ENCODE data around the gene TNS1.
"Not testable (repeated sequence)": the region's sequence is repeated elsewhere in the genome, so short reads cannot be mapped to it uniquely, and the experiment has no call there.

TNS1 gene

DNA sequence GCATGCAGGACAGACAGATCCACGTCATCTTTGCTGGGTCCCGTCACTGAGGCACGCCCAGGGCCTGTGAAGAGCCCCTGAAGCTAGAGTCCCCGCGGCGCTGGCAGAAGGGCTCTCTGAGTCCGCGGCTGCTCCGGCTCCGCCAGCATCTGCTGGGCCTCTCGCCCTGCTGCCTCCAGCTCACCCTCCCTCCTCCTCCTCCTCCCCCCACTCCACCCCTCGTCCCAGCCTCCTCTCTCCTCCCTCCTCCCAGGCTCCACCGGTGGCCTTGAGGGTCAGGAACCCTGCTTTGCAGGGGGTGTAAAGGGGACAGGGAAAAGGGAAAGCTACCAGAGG, at the start of gene TNS1:
TNS1 (minus strand) TSS at position 151 of the 336 bp plus-strand sequence; CDS start at position 28, 123 bp downstream.
- no peak for DNase-seq

GRCh38 chr2:218051903-218052302, 49.1 kb upstream of the TNS1 start:
- DNase-seq: no peak

- no peak for DNase-seq
These were observed 44.9 kb upstream of the TNS1 start for GRCh38 chr2:218047536-218048225.

GRCh38 chr2:218046238-218046637, 43.4 kb upstream of the TNS1 start:
- DNase-seq: no peak

DNA sequence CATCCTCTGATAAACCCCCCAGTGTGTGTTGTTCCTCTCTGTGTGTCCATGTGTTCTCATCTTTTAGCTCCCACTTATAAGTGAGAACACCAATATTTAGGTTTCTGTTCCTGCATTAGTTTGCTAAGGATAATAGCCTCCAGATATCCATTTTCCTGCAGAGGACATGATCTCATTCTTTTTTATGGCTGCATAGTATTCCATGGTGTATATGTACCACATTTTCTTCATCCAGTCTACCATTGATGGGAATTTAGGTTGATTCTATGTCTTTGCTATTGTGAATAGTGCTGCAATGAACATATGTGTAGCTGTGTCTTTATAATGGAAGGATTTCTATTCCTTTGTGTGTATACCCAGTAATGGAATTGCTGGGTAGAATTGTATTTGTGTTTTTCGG, 41.8 kb upstream of the TNS1 start:
- DNase-seq: not testable (repeated sequence)

DNA sequence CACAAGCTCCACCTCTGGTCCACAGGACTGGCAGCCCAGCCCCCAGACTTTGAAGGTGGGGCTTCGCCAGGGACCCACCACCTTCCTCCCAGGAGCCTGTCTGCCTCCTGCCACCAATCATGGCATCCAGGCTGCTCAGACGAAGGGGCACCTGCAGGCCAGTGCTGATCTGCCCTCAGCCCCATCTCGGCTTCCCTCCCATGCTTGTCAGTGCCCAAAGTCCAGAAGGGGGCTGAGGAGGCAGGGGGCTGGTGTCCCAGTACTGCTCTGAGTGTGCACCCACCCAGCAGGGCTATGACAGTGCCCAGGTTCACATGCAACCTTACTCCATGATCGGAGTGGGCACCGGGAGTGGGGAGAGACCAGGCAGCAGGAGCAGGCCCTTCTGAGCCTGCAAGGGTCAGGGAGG, 40.9 kb upstream of the TNS1 start:
- DNase-seq: no peak

- no peak for DNase-seq
These were observed 40.3 kb upstream of the TNS1 start for GRCh38 chr2:218043100-218043499.

GRCh38 chr2:218041302-218042168, 38.7 kb upstream of the TNS1 start:
- DNase-seq: no peak

DNA sequence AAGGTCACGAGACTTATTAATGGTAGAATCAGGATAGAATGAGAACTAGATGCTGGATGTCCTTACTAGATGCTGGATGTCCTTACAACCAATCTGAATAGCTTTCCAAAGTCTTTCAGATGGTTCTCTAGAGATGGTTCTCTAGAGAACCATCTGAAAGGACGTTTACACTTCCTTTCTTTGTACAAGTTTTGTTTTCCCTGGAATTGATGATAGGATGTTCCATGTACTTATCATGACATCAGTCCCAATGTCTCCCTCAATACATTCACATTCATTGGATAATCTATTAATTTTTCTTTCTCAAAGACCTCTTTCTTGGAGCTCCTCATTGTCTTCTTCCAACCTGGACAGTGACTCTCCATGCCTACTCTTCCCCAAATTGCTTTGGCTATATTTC, 38.1 kb upstream of the TNS1 start:
- no peak for DNase-seq

DNA sequence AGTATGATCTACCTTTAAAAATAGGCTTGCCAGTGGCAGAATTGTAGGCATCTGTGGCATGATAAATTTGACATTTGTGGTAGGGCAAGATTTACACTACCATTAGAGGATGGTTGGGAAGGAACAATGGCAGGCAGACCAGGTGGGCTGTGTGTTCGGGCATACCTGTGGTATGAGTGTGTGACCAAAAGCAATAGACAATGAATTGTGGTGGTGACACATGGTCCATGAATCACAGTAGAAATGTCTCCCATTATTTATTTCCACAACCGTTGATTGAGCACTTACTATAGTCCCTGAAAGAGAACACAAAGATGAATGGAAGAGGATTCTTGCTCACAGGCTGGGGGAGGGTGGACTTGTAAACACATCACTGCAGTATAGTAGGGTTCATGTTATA, 36.4 kb upstream of the TNS1 start:
- DNase-seq: no peak

- no peak for DNase-seq
These were observed 33.6 kb upstream of the TNS1 start for GRCh38 chr2:218036371-218036770.

GRCh38 chr2:218035463-218036100, 32.8 kb upstream of the TNS1 start:
- DNase-seq: no peak

DNA sequence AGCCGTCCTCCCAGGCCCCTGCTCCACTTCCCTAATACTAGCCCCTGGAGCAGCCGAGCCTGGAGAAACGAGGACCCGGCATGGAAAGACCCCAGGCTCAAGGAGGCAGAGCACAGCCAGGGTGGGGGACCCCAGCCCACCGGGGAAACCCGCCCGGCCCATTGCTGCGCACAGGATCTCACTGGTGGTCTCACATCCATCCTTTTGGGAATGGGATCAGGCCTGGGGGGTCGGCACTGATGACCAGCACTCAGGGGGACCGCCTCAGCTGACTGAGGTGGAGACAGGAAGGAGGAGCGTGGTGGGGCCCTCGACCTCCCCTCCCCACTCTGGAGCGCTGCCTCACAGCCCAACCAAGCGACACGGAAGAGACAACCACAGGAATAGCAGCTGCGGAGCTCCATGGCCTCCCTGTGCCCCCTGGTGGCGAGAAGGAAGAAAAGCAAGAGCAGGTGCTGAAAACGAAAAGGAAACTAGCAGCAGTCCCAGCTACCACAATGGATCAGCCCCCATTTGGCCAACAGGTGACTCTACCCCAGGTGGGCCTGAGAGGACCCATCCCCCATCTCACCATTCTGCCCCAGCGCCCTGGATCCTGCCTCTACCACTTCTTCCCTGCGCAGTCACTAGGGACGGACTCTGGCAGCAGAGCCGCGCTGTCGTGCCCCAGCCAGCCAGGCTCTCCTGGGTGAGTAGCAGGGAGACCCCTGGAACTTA, 31.9 kb upstream of the TNS1 start:
- peak; percentile 63 for DNase-seq

DNA sequence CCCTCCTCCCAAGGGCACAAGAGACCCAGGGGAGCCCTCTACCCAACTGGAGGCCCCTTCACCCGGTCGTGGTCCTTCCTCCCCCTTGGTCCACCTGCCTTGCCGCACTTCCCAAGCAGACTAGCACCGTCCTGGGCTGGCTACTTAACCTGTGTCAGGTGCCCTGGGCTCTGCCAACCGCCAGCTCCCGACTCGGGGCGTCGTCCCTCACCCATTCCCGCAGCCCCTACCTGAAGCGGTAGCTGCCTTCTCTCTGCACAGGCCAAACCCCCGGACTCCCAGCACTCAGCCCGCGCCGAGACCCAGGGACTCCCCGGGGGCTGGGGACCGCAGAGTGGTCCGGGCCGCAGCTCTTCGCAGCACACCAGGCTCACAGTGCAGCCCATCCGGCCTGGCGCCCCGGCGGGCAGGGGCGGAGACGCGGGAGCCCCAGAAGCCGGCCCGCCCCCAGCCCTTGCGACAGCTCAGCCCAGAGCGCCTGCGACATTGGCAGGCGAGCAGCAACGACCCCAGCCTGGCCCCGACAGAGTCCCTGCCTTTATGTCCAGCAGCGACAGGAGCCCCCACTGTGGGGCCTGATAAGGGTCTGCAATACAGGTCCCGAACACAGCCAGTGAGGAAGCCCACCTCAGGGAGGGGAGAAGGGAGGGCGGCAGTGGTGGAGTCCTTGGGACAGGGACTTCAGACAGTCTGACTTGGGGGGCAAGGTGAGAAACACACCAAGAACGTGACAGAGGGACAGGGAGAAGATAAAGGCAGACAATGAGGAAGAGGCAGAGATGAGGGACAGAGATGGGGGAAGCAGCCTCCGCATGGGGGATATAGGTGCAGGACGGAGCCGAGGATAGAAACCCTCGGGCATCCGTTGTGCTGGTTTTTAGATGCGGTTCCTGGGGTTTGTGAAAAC, 31.0 kb upstream of the TNS1 start:
- DNase-seq: no peak

DNA sequence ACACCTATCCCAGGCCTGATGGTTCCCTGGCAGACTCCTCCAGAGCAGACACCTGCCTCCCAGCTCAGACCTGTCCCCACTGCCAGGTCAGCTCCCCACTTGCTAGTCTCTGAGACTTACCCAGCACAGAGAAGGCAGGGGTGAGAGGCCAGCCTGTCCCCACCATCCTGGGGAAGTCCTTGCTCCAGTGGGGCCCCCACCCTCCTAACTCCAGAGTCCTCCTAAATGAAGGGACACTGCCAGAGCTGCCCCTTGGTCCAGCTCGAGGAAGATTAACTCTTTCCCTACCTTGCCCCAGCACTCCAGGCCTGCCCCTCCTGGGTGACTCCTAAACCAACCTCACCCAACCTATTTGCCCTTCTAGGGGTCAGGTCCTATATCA, 30.4 kb upstream of the TNS1 start:
- no peak for DNase-seq

DNA sequence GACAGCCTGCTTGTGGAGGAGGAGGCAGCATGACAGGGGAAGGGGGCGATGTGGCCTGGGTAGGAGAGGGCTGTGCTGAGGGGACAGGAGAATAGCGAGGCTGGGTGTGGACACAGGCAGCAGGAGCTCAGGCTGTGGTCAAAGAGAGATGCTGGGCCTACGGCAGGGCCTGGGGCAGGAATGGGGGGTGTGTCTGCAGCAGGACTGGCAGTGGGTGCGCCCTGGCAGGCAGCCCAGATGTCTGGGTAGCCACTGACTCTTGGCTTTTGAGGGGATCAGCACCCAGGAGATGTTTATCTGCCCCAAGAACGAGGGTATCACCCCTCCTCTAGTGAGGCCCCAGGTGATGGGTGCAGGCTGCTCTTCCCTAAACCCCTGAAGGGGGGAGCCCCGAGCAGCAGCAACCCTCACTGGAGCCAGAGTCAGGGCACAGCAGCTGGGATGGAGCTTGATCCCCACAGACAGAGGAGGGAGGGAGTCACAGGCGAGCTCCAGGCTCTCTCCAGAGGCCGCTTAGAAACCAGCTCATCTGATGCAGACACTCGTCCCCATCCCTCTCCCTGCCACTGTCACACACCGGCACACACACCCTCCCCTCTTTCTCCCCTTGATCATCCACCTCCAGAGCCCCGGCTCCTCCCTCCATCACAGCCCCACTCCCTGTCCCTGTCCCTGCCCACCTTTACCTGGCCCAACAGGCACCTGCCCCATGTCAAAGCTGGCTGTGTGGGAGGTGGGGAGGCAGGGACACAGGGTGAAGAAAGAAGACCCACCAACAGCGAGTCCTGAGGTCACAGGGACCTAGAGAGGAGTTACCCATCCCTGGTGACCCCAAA, 29.8 kb upstream of the TNS1 start:
- DNase-seq: no peak

- no peak for DNase-seq
These were observed 29.0 kb upstream of the TNS1 start for GRCh38 chr2:218031771-218032257.

DNA sequence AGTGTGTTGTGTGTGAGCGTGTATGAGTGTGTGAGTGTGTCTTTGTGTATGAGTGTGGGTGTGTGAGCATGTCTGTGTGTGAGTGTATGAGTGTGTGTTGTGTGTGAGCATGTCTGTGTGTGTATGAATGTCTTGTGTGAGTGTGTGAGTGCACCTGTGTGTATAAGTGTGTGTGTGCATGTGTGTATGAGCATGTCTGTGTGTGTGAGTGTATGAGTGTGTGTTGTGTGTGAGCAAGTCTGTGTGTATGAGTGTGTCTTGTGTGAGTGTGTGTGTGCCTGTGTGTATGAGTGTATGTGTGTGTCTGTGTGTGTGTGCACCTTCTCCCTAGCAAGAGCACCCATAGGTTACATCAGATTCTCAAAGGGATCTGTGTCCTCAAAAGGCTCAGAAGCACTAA, 28.5 kb upstream of the TNS1 start:
- no peak for DNase-seq

- DNase-seq: no peak
These were observed 27.8 kb upstream of the TNS1 start for GRCh38 chr2:218030409-218031195.
